ELR (cell line): ENCODE results near the gene TRIM32.

Experiments used
- DNase-seq: peaks from one replicate; pipeline ENCODE4 v3.0.0-alpha.2; 2015; ENCODE audit warnings: low read depth

TRIM32 gene, protein sequence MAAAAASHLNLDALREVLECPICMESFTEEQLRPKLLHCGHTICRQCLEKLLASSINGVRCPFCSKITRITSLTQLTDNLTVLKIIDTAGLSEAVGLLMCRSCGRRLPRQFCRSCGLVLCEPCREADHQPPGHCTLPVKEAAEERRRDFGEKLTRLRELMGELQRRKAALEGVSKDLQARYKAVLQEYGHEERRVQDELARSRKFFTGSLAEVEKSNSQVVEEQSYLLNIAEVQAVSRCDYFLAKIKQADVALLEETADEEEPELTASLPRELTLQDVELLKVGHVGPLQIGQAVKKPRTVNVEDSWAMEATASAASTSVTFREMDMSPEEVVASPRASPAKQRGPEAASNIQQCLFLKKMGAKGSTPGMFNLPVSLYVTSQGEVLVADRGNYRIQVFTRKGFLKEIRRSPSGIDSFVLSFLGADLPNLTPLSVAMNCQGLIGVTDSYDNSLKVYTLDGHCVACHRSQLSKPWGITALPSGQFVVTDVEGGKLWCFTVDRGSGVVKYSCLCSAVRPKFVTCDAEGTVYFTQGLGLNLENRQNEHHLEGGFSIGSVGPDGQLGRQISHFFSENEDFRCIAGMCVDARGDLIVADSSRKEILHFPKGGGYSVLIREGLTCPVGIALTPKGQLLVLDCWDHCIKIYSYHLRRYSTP

GRCh38 chr9:116687074-116687753 lies at the start of gene TRIM32:
Gene TRIM32 (plus strand): TSS chr9:116687305. CDS start chr9:116697743, 10,438 bp downstream.
- peak; percentile 89 for DNase-seq

GRCh38 chr9:116639251-116639741 lies 47.8 kb upstream of the TRIM32 start:
- DNase-seq, result peak; percentile 52

DNA sequence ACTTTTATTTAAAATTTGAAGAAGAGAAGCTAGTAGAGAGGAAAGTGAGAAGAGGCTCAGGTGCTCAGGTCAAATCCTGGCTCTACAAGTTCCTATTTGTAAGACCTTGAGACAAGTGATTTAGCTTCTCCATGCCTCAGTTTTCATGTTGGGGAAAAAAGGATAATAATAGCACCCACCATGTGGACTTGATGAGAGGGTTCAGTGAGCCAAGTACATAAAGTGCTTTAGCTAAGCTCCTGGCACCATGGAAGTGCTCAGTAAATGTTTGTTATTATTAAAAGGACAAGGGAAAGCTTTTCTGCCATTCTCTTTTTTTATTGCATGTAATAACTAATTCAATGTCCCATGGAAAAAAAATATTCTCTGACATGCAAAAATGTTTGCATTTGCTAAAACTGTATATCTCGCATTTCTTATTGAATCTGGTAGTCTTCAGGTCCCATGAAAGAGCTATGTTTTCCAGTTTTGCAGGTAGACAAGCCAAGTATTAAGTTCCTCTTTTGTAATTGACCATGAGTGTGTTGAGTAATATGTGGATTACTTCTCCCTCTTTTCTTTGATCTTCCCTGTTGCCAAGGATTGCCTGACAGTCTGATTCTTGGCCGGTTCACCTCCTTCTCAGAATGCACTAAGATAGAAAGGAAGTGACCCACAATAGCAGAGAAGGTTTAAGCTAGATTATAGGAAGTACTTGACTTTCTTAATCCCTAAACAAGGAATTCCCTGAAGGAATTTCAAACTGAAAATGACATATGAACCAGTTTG lies 45.6 kb upstream of the TRIM32 start:
- no peak for DNase-seq

DNA sequence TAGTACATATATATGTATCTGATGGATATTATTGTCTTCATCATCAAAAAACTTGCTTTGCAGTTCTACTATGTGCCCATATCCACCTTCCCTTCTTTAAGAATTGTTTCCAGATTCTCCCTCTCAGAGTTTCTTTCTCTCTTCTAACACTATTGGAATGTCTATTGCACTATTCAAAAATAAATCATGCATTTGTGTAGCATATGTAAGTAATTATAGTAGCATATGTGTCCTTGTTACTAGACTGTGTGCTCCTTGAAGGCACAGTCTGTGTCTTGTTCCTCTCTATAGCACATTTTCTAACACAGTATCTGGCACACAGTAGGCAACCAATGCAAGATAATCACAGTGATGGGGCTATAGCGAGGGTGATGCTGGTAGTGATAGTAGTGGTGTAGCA lies 43.4 kb upstream of the TRIM32 start:
- DNase-seq, result no peak

DNA sequence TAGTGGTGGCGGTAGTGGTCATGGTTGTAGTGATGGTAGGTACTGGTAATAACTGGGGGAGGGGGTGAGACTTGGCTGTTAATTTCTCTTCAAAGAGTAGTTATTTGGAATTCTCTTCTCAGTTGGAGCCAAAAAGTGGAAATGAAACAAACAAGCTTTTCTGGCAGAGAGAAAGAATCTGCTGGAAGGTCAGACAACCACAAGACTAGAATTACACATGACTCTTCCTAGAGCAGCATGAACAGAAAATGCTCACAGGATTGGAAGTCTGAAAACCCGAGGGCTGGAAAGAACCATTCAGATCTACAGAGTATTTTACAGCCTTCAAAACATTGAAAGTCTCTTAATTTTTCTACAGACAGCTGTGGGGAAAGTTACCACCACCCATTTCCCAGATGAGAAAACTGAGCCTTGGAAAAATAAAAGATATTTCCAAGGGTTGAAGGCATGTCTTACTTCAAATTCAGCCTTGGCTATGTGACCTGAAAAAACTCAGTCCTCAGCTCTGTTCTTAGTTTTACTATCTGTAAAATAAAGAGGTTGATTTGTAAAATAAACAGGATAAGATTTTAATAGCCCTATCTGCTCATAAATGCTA lies 42.9 kb upstream of the TRIM32 start:
- no peak for DNase-seq

- DNase-seq, result peak; percentile 54
Measured at GRCh38 chr9:116646661-116647514, 40.2 kb upstream of the TRIM32 start.

GRCh38 chr9:116647515-116647809 lies 39.6 kb upstream of the TRIM32 start:
- DNase-seq, result no peak

DNA sequence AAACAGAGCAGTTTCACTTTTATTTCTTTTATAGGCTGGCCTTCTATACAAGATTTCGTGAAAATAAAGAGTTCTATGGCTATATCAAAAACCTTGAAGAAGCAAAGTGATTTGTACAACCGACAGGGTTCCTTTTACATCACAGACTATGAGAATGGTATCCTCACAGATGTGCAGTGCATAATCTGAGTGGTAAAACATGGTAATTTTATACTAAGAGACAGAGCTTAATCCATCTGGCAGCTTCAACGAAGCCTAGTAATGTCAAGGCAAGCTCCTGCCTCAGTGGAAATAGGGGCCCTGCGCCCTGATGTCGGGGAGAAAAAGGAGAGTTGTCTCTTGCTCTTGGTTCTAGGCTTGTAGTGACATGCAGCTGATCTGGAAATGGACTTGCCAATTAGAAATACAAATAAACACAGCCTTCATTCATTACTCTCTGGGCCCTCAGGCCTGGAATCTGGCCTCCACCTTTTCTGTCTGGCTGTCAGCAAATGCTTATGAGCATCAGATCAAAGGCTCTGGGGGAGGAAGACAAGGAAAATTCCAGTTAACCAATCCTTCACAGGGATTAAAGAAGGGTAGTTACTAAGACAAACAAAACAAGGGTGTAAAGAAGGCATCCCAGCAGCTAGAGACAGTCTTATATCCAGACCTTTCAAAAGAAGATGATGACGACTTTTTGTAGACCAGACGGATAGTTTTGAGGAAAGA lies 33.6 kb upstream of the TRIM32 start:
- no peak for DNase-seq

DNA sequence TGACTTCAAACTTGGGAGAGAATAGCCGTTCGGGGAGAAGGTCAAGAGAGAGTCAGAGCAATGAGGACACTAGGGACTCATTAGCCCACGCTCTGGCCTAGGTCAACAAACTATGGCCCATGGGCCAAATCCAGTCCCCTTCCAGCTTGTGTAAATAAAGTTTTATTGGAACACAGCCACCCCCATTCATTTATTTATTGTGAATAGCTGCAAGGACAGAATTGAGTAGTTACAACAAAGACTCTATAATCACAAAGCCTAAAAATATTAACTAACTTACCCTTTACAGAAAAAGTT lies 33.1 kb upstream of the TRIM32 start:
- no peak for DNase-seq

DNA sequence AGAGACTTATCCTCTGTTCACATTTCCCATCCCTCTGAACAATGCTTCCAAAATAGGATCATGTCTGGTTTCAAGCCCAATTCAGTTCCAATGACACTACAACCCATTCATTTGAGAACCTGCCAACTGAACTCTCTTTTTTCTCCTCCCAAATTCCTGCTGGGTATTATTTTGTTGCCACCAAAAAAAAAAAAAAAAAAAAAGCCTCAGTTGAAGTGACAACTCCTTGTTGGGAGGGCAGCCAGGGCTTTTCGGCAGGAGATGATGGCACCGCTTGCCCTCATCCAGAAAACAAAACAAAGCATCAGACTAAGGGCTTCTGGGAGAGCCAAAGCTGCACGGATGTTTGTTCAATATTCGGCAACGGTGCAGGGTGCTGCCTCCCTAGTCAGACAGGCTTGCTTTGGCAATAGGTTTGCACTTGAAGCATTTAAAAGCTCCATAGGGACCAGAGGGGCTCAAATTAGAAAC lies 30.6 kb upstream of the TRIM32 start:
- DNase-seq, result no peak

- no peak for DNase-seq
Measured at GRCh38 chr9:116656977-116657376, 30.1 kb upstream of the TRIM32 start.

DNA sequence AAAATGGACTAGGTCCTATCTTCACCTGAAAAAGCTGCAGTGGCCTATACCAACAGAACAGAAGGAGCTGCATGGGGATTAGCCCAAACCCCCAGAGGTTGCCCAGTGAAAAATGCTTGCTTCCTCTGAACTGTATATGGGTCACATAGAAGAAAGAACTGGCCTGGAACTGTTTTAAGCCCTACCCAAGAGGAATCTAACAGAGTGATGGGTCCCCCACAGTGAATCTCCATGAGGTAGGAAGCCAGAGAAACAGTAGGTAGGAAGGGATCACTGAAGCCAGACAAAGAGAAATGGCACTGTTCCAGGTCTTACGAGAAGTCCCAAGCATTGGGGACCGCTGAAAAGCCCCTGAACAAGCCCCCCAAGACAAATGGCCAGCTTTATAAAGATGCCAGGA lies 28.8 kb upstream of the TRIM32 start:
- DNase-seq, result no peak

DNA sequence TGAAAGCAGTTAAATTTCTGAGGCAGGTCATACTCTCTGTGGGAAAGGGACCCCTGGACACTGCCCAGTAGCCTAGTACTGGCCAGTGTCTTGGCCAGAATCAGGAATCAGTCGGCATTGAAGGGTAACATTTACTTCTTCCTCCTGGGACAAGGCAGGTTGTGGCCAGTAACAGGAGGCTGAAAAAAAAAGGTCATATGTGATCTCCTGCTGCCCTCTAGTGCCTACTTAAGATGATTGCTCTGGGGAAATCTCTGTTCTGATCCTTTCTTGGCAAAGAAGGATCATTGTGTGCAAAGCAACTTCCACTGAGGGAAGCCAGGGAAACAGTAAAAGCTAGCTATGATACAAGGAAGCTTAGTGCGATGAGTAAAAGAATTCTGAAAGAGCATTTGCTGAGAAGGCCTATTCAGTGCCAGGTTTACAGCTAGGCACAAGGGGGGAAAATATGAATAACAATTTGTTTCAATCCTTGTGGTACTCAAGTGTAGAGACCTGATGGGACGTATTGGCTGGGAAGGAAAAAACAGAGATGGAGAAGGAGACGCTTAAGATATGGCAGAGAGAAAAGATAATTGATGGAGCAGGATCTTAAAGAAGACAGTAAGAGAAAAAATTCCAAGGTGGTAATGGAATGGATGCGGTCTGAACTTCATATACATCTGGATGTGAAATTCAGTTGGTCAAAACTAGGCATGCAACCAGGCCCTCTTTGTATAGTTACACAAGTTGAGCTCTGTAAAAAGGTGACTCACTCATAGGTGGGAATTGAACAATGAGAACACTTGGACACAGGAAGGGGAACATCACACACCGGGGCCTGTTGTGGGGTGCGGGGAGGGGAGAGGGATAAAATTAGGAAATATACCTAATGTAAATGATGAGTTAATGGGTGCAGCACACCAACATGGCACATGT lies 25.8 kb upstream of the TRIM32 start:
- peak; percentile 82 for DNase-seq

DNA sequence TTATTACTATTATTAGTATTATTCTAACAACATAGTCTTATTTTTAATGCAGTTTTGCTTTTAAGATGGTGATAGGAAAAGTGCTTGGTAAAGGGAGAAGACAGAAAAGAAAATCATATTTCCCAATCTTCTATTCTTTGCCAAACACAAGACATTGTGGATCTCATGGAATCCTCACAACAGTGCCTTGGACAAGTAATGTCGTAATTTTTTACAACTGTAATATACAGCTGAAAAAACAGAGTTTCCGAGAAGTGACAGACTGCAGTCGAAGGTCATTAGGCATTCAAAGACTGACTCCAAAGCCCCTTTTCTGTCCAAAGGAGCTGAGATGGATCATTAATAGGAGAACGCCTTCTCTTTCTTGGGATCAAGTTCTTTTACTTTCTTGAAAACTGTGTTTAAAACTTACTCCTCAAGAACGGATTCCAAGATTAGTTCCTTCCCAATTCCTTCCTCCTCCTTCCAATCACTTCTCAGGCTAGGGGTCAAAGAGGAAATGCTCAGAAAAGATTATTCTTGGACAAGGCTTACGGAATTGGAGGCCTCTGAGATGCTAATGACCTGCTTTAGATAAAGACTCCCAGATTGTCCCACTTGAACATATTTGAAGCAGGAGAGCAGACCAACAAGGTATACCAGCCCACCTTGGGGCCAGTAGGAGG lies 24.3 kb upstream of the TRIM32 start:
- DNase-seq, result no peak

DNA sequence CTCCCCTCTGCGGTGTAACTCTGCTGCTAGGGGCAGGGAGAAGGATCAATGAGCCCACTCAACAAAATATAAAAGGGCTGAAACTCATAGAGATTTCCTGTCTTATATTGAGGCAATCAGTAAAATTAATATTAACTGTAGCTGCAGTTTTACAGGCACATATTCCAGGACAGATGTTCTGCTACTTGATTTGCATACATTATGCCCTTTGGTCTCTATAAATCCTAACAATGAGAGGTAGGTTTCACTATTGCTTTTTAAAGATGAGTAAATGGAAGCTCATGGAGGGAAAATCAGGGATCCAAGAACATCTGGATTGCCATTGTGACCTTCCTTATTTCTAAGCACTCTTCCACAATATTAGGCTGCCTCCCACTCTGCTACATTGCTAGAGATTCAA lies 23.5 kb upstream of the TRIM32 start:
- no peak for DNase-seq

DNA sequence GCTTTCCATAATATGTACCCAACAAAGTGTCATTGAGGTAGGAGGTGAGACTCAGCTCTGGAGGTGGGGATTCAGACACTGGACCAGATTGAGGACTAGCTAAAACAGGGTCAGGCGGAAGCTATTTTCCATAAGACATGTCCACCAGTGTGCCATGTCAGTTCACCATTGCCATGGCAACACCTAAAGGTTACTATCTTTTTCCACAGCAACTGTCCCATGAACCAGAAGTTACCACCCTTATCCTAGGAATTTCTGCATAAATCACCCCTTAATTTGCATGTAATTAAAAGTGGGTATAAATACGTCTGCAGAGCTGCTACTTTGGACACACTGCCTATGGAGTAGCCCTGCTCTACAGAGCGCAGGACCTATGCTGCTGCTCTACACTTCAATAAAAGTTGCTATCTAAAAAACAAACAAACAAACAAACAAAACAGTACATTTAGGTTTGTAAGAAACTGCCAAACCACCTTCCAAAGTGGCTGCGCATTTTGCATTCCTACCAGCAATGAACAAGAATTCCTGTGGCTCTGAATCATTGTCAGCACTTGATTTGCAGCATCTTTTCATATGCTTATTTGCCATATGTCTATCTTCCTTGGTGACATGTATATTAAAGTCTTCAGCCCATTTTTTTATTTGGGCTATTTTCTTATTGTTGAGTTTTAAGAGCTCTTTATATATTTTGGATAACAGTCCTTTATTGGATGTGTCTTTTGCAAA lies 18.0 kb upstream of the TRIM32 start:
- no peak for DNase-seq

GRCh38 chr9:116671605-116672004 lies 15.5 kb upstream of the TRIM32 start:
- no peak for DNase-seq

DNA sequence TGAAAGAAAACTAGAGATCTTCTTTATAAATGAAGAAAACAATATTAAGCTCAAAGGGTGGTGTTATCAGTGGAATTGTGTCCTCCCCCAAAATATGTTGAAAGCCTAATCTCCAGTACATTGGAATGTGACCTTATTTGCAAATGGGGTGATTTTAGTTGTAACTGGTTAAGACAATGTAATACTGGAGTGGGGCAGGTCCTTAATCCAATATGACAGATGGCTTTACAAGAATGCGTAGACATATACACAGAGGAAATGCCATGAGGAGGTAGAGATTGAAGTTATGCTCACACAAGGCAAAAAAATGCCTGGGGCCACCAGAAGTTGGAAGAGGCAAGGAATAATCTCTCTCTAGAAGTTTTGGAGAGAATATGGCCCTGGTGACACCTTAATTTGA lies 13.7 kb upstream of the TRIM32 start:
- no peak for DNase-seq
